HG03103 (cell line): ENCODE results near the gene AFF3.
"Not testable (repeated sequence)": the region's sequence is repeated elsewhere in the genome, so short reads cannot be mapped to it uniquely, and the experiment has no call there.

Experiments
- ATAC-seq: cut with Tn5 transposase; IDR thresholded peaks from one replicate; pipeline ENCODE4 v1.9.1; 2021; ENCODE audit warnings: low read depth; ENCODE audit not compliant: unreplicated experiment

Gene AFF3

GRCh38 chr2:99550368-99550767 lies 592.0 kb downstream of the AFF3 start:
- no peak for ATAC-seq

GRCh38 chr2:99545604-99546003 lies 596.8 kb downstream of the AFF3 start:
- ATAC-seq: no peak

DNA sequence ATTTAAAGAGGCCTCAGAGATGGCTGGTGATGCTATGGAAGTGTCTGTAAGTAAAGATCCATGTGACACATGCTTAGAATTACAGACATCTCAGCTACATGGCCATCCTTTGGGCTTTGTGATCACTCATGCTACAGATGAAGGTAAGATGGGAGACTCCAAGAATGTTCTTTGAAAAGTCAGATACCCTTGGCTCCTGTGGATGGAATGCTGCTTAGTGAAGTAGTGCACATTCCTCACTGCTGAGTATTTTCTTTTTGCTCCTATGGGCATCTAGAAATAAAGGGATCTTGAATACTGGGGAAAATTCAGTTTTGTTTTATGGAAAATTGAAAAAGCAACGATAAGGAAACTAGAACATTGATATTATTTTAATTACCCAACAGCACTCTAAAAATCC lies 597.3 kb downstream of the AFF3 start:
- no peak for ATAC-seq

DNA sequence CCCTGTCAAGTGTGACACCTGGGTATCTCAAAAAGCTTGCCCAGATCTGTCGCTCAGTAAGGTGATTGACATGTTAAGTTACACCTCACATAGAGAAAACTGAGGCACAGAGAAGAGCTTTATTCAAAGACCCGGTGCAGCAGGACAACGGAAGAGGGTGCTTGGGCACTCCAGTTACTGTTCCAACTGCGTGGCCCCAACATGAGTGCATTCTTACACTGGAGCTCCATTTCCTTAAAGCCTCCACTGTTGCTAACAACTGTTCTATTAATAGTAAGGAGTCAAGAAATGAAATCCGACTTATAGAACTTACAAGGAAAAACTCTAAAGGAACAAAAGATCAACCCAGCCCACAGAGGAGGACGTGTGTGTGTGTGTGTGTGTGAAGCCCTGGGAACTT lies 597.8 kb downstream of the AFF3 start:
- no peak for ATAC-seq

- no peak for ATAC-seq
Measured at GRCh38 chr2:99543247-99543646, 599.1 kb downstream of the AFF3 start.

GRCh38 chr2:99537910-99538485 lies 604.4 kb downstream of the AFF3 start:
- ATAC-seq: no peak

- ATAC-seq: no peak
Measured at GRCh38 chr2:99524056-99524455, 618.3 kb downstream of the AFF3 start.

DNA sequence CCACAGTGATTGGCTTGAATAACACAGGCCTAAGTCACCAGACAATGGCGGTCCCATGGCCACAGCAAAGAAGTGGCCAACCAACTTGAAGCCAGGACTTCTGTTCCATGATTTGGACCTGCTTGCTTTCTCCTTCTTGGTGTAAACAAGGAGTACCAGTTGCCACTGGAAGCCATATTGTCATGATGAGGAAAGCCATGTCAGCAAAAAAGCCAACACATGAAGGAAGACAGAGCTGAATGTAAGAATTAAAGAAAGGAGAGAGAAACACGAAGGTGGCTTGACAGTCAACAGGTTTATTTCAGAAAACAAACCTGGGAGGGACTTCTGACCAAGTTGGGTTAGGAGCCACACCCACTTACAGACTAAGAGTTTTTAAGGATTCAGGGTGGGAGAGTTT lies 620.2 kb downstream of the AFF3 start:
- ATAC-seq: no peak

- no peak for ATAC-seq
Measured at GRCh38 chr2:99520813-99521212, 621.6 kb downstream of the AFF3 start.

- no peak for ATAC-seq
Measured at GRCh38 chr2:99520195-99520594, 622.2 kb downstream of the AFF3 start.

GRCh38 chr2:99514357-99514756 lies 628.0 kb downstream of the AFF3 start:
- no peak for ATAC-seq

DNA sequence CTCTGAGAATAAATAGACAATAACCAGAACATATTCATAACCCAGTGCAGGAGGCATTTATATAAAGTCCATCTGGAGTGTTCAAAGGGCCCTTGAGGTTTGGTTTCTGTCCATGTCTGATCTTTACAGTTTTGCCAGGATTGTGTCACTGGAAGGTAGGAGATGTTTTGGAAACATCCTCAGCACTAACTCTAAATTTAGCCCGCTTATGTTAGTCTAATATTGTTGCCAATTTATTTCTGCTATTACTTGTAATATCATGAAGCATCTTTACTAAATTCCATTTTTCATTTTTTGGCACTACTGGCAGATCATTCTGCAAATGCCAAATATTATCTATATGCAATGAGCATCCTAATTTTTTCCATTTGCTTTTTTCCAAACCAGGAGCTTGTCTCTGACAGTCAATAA lies 630.2 kb downstream of the AFF3 start:
- ATAC-seq: no peak

DNA sequence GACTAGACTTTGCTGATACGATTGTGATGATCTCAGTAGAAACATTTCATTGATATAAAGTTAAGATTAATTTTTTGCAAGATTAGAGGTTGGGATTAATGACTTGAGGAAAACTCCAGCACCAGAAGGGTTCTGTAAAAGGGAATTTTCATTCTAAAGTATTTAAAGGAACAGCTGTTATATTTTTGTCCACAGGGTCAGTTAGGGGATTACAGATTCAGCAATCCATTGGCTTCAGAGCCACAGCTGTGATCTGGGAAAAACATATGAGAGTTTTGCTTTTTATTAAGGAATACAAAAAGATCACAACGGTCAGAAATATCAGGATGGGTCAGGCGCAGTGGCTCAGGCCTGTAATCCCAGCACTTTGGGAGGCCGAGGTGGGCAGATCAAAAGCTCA lies 633.0 kb downstream of the AFF3 start:
- ATAC-seq: no peak

- ATAC-seq: no peak
Measured at GRCh38 chr2:99507937-99508818, 634.2 kb downstream of the AFF3 start.

GRCh38 chr2:99504844-99505584 lies 637.4 kb downstream of the AFF3 start:
- no peak for ATAC-seq

GRCh38 chr2:99503662-99504416 lies 638.6 kb downstream of the AFF3 start:
- not testable (repeated sequence) for ATAC-seq

DNA sequence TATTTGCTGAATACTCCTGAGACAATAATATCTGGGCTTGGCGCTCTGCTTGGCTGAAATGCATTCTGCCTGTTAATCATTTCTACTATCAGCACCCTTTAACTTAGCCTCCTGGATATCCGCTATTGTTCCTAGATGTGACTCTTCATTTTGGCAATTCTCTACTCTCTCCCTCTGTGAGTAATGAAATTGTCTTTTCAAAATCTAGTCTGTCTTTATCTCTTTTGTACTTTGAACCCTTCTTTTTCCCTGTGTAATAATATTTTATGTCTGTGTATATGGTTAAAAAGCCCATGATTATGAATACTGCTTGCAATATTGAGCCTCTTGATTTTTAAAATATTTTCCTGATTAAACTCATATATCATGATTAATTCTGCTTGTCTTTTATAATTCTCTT lies 646.4 kb downstream of the AFF3 start:
- ATAC-seq: no peak
